ENCODE data around the gene CACNA1S. TPM values are rescaled to one million over a fixed set of nuclear protein-coding genes. Genes with fewer than 3 reads are reported as not detected.

The CACNA1S gene
- total and polyA plus RNA-seq, 2 of the 8 experiments (the other 6 are each of a cell fraction or from before 2014, with no cell fraction given), result 0.06 TPM; not detected in 1

DNA sequence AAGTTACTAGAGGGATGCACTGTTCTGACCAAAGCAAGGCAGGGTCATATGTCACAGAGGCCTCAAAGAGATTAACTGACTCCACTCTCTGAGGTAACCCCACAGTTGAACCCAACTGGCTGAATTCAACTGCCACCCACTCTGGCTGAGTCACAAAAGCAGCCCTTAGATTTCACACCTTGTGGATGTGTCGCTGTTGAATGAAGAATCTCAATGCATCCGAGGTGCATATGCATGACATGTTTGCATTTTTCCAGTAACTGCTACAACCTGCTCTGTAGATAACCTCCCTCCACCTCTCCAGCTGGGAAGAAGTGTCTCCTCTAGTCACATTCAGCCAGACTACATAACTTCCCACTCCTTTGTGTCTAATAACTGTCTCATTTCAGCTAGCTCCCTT, 60.8 kb downstream of the CACNA1S start:
- H4K20me1 ChIP-seq (replicated peaks in 1 of 2; ENCODE audit: control insufficient read depth in 1 of 2, insufficient read depth in 2 of 2, low read length in 2 of 2), result no peaks in the 10 kb centered on the region
- no peak for FAIRE-seq
- POLR2A ChIA-PET (ENCODE audit: partially characterized antibody), result no interaction called here

More for the DNA sequence above, 60.8 kb downstream of the CACNA1S start:
- CTCF ChIA-PET (ENCODE audit: partially characterized antibody), result interaction anchor here (0.6 to 23.3 kb wide), 16 partner anchors 10 to 72 kb away, joined by 3 to 640 read pairs (median 4); partner anchors contain the start of gene CACNA1S
- Histone ChIP-seq H2BK15ac (ENCODE audit: low read length) (no peak overlapping the region), H3K14ac (ENCODE audit: insufficient read length) (no peak overlapping the region), H3K56ac (replicated peaks; ENCODE audit: insufficient read length, low read depth, low read length) (no peak overlapping the region), H3K27ac (ENCODE audit: low read depth, low read length) (no peak overlapping the region), H3K4ac (replicated peaks; ENCODE audit: insufficient read length, low read depth, low read length) (no peak overlapping the region), H2BK5ac (ENCODE audit: low read depth, low read length) (no peak overlapping the region), H2AK5ac (ENCODE audit: low read depth, low read length) (no peak overlapping the region), H3K4me1 (replicated peaks in 1 of 4; ENCODE audit: control insufficient read depth in 3 of 4, insufficient read depth in 4 of 4, low read length in 3 of 4) (no peaks in the 10 kb centered on the region; a peak in 1 of 7 replicates), H4K8ac (ENCODE audit: extremely low read depth, insufficient read depth, low read length) (no peak overlapping the region), H3K4me2 (ENCODE audit: insufficient read depth in 1 of 2, low read depth in 2 of 2, low read length in 2 of 2) (no peak overlapping the region), H2BK120ac (replicated peaks; ENCODE audit: low read depth, low read length) (no peak overlapping the region), H3K23ac (ENCODE audit: insufficient read length) (no peak overlapping the region), H3K27me3 (replicated peaks in 1 of 4; ENCODE audit: control insufficient read depth in 3 of 4, extremely low read depth in 1 of 4, insufficient read depth in 3 of 4, low read length in 3 of 4) (no peaks in the 10 kb centered on the region), H2AFZ (ENCODE audit: low read length) (no peak overlapping the region), H3K4me3 (ENCODE audit: extremely low read depth in 1 of 4, insufficient read depth in 2 of 4, low read depth in 3 of 4, low read length in 4 of 4) (no peak overlapping the region), H2BK12ac (ENCODE audit: low read depth, low read length) (no peak overlapping the region), H3K36me3 (ENCODE audit: control insufficient read depth in 2 of 4, insufficient read depth in 4 of 4, low read length in 3 of 4) (no peaks in the 10 kb centered on the region), H4K91ac (replicated peaks; ENCODE audit: insufficient read length, low read length) (no peak overlapping the region), H3K23me2 (ENCODE audit: low read depth, low read length) (no peaks in the 10 kb centered on the region), H3K18ac (ENCODE audit: extremely low read depth, low read length) (no peak overlapping the region), H3K79me1 (ENCODE audit: low read depth, low read length) (no peaks in the 10 kb centered on the region), H2BK20ac (ENCODE audit: low read length) (no peak overlapping the region), H4K5ac (ENCODE audit: insufficient read length, low read depth, low read length) (no peak overlapping the region), H3K79me2 (ENCODE audit: control insufficient read depth in 1 of 2, insufficient read depth in 2 of 2, low read length in 2 of 2) (no peaks in the 10 kb centered on the region), H3K9ac (replicated peaks in 1 of 4; ENCODE audit: extremely low read depth in 1 of 4, low read depth in 3 of 4, low read length in 3 of 4) (no peak overlapping the region), H3K9me3 (ENCODE audit: insufficient read depth in 2 of 2, low read depth in 1 of 2, low read length in 1 of 2) (no peaks in the 10 kb centered on the region)
- no peak for TF ChIP-seq GTF2F1 (IDR thresholded peaks at IDR 0.05; ENCODE audit: borderline replicate concordance, low read depth, low read length)
- no peak for TF ChIP-seq SP4 (IDR thresholded peaks at IDR 0.05; ENCODE audit: low read length)
- TF ChIP-seq KDM5A (IDR thresholded peaks at IDR 0.05; ENCODE audit: low read length), result no peak
- WGBS, 2 experiments (ENCODE audit: extremely low coverage in 1 of 2, insufficient coverage in 1 of 2, insufficient read length in 1 of 2, insufficient replicate concordance in 2 of 2, low coverage in 1 of 2, low lambda C conversion rate in 2 of 2, missing lambda C conversion rate in 1 of 2), result 92% methylated on average over 2 of the region's 2 CpGs; no CpG with 5 or more reads in 1 of the 2 experiments
- no peak for DNase-seq (ENCODE audit: low read depth in 1 of 2, low spot score in 2 of 2)

All from H1 (cell line).